Measurements from ENCODE around the gene KLRC3. TPM values are rescaled to one million over a fixed set of nuclear protein-coding genes. Genes with fewer than 3 reads are reported as not detected.
"Not testable (repeated sequence)": the region's sequence is repeated elsewhere in the genome, so short reads cannot be mapped to it uniquely, and the experiment has no call there.

Gene KLRC3
- total and polyA plus RNA-seq, 2 experiments from 2014 or later, result not detected

- Histone ChIP-seq H3K27me3 (no peaks in the 10 kb centered on the region), H4K20me1 (ENCODE audit: insufficient read depth, poor library complexity, severe bottlenecking) (no peaks in the 10 kb centered on the region), H3K4me1 (ENCODE audit: insufficient read depth) (no peaks in the 10 kb centered on the region), H3K9me2 (replicated peaks; ENCODE audit: insufficient read depth) (no peaks in the 10 kb centered on the region), H3K36me3 (replicated peaks; ENCODE audit: insufficient read depth, low read depth) (no peaks in the 10 kb centered on the region), H2AFZ (no peak overlapping the region), H3K79me2 (no peaks in the 10 kb centered on the region), H3K4me3 (no peak overlapping the region), H3K27ac (no peak overlapping the region), H3K4me2 (no peak overlapping the region), H3K9me3 (ENCODE audit: low read depth) (no peaks in the 10 kb centered on the region)
- TF ChIP-seq CTCF (IDR thresholded peaks at IDR 0.05; ENCODE audit: poor library complexity) (no peak), EZH2phosphoT487 (IDR thresholded peaks at IDR 0.05; ENCODE audit: low read depth, severe bottlenecking, unreplicated experiment) (no peak), EZH2 (IDR thresholded peaks at IDR 0.05; ENCODE audit: borderline replicate concordance) (no peak)
- no peak for DNase-seq (ENCODE audit: low spot score)
- WGBS (ENCODE audit: low lambda C conversion rate, missing lambda C conversion rate), result 90% methylated on average over 4 of the region's 4 CpGs
Observed at GRCh38 chr12:10448236-10448635, 27.8 kb upstream of the KLRC3 start.

- WGBS (ENCODE audit: low lambda C conversion rate, missing lambda C conversion rate), result 92% methylated on average over 5 of the region's 5 CpGs
- H3K9me3 ChIP-seq (ENCODE audit: low read depth); H3K9me2 ChIP-seq (replicated peaks; ENCODE audit: insufficient read depth); DNase-seq (ENCODE audit: low spot score); H4K20me1 ChIP-seq (ENCODE audit: insufficient read depth, poor library complexity, severe bottlenecking); H3K27ac ChIP-seq; H3K36me3 ChIP-seq (replicated peaks; ENCODE audit: insufficient read depth, low read depth); H3K4me2 ChIP-seq; H2AFZ ChIP-seq; H3K4me3 ChIP-seq; H3K79me2 ChIP-seq; H3K4me1 ChIP-seq (ENCODE audit: insufficient read depth); H3K27me3 ChIP-seq: not testable (repeated sequence)
Observed at GRCh38 chr12:10446052-10446451, 25.7 kb upstream of the KLRC3 start.

GRCh38 chr12:10441144-10441543 lies 20.7 kb upstream of the KLRC3 start:
- H3K27ac ChIP-seq; H3K9me2 ChIP-seq (replicated peaks; ENCODE audit: insufficient read depth); H3K36me3 ChIP-seq (replicated peaks; ENCODE audit: insufficient read depth, low read depth); DNase-seq (ENCODE audit: low spot score); H3K79me2 ChIP-seq; H3K4me3 ChIP-seq; H4K20me1 ChIP-seq (ENCODE audit: insufficient read depth, poor library complexity, severe bottlenecking); H3K9me3 ChIP-seq (ENCODE audit: low read depth); H3K4me1 ChIP-seq (ENCODE audit: insufficient read depth); H2AFZ ChIP-seq; H3K4me2 ChIP-seq; H3K27me3 ChIP-seq: not testable (repeated sequence)
- 92% methylated on average over 8 of the region's 8 CpGs for WGBS (ENCODE audit: low lambda C conversion rate, missing lambda C conversion rate)

- H3K4me2 ChIP-seq; H3K36me3 ChIP-seq (replicated peaks; ENCODE audit: insufficient read depth, low read depth); H3K4me3 ChIP-seq; H3K9me2 ChIP-seq (replicated peaks; ENCODE audit: insufficient read depth); H3K9me3 ChIP-seq (ENCODE audit: low read depth); H3K27ac ChIP-seq; H2AFZ ChIP-seq; DNase-seq (ENCODE audit: low spot score); H3K79me2 ChIP-seq; H4K20me1 ChIP-seq (ENCODE audit: insufficient read depth, poor library complexity, severe bottlenecking); H3K4me1 ChIP-seq (ENCODE audit: insufficient read depth); H3K27me3 ChIP-seq: not testable (repeated sequence)
- 63% methylated on average over 2 of the region's 2 CpGs for WGBS (ENCODE audit: low lambda C conversion rate, missing lambda C conversion rate)
Observed at GRCh38 chr12:10439608-10440274, 19.3 kb upstream of the KLRC3 start.

GRCh38 chr12:10437601-10438000 lies 17.2 kb upstream of the KLRC3 start:
- not testable (repeated sequence) for H3K27ac ChIP-seq; H3K36me3 ChIP-seq (replicated peaks; ENCODE audit: insufficient read depth, low read depth); H3K27me3 ChIP-seq; H2AFZ ChIP-seq; H3K4me2 ChIP-seq; H3K79me2 ChIP-seq; H3K4me1 ChIP-seq (ENCODE audit: insufficient read depth); H3K9me3 ChIP-seq (ENCODE audit: low read depth); H3K9me2 ChIP-seq (replicated peaks; ENCODE audit: insufficient read depth); H3K4me3 ChIP-seq; DNase-seq (ENCODE audit: low spot score); H4K20me1 ChIP-seq (ENCODE audit: insufficient read depth, poor library complexity, severe bottlenecking)
- WGBS (ENCODE audit: low lambda C conversion rate, missing lambda C conversion rate), result 0% methylated on average over 1 of the region's 2 CpGs

GRCh38 chr12:10435816-10436215 lies 15.4 kb upstream of the KLRC3 start, which contains the start of gene KLRC2:
Gene KLRC2 (minus strand): TSS chr12:10436010. CDS start chr12:10435986, 24 bp downstream.
- not testable (repeated sequence) for H3K4me3 ChIP-seq; H3K27me3 ChIP-seq; H2AFZ ChIP-seq; H3K9me3 ChIP-seq (ENCODE audit: low read depth); H4K20me1 ChIP-seq (ENCODE audit: insufficient read depth, poor library complexity, severe bottlenecking); H3K27ac ChIP-seq; H3K36me3 ChIP-seq (replicated peaks; ENCODE audit: insufficient read depth, low read depth); H3K79me2 ChIP-seq; H3K4me1 ChIP-seq (ENCODE audit: insufficient read depth); H3K9me2 ChIP-seq (replicated peaks; ENCODE audit: insufficient read depth); DNase-seq (ENCODE audit: low spot score); H3K4me2 ChIP-seq
- WGBS (ENCODE audit: low lambda C conversion rate, missing lambda C conversion rate), result 41% methylated on average over 3 of the region's 3 CpGs

- 89% methylated on average over 4 of the region's 4 CpGs for WGBS (ENCODE audit: low lambda C conversion rate, missing lambda C conversion rate)
- H3K9me2 ChIP-seq (replicated peaks; ENCODE audit: insufficient read depth); H3K4me2 ChIP-seq; H3K4me1 ChIP-seq (ENCODE audit: insufficient read depth); H3K4me3 ChIP-seq; H3K27me3 ChIP-seq; H3K27ac ChIP-seq; H2AFZ ChIP-seq; H4K20me1 ChIP-seq (ENCODE audit: insufficient read depth, poor library complexity, severe bottlenecking); H3K9me3 ChIP-seq (ENCODE audit: low read depth); H3K79me2 ChIP-seq; H3K36me3 ChIP-seq (replicated peaks; ENCODE audit: insufficient read depth, low read depth); DNase-seq (ENCODE audit: low spot score): not testable (repeated sequence)
Observed at GRCh38 chr12:10430623-10431022, 10.2 kb upstream of the KLRC3 start.

GRCh38 chr12:10425938-10426337 lies 5.5 kb upstream of the KLRC3 start:
- H3K79me2 ChIP-seq; H3K27ac ChIP-seq; H3K4me2 ChIP-seq; H4K20me1 ChIP-seq (ENCODE audit: insufficient read depth, poor library complexity, severe bottlenecking); H3K4me1 ChIP-seq (ENCODE audit: insufficient read depth); H3K4me3 ChIP-seq; H2AFZ ChIP-seq; H3K27me3 ChIP-seq; H3K9me2 ChIP-seq (replicated peaks; ENCODE audit: insufficient read depth); H3K9me3 ChIP-seq (ENCODE audit: low read depth); H3K36me3 ChIP-seq (replicated peaks; ENCODE audit: insufficient read depth, low read depth); DNase-seq (ENCODE audit: low spot score): not testable (repeated sequence)
- WGBS (ENCODE audit: low lambda C conversion rate, missing lambda C conversion rate), result 94% methylated on average over 7 of the region's 8 CpGs

Data from hepatocyte (in vitro differentiated cells).